ENCODE measurements around the gene SYNE3. TPM values are rescaled to one million over a fixed set of nuclear protein-coding genes. Genes with fewer than 3 reads are reported as not detected.

Gene SYNE3
- total and polyA plus RNA-seq, 2 experiments from 2014 or later: 0.16 to 2.4 TPM

GRCh38 chr14:95502381-95502950 lies 14.0 kb downstream of the SYNE3 start:
- WGBS (ENCODE audit: low lambda C conversion rate, missing lambda C conversion rate): 64% methylated on average over 14 of the region's 14 CpGs
- H3K27me3 ChIP-seq: no peaks in the 10 kb centered on the region
- no peak overlapping the region for H2AFZ ChIP-seq
- H3K36me3 ChIP-seq (replicated peaks; ENCODE audit: insufficient read depth, low read depth): no peaks in the 10 kb centered on the region
- DNase-seq (ENCODE audit: low spot score): no peak
- no peak overlapping the region for H3K4me2 ChIP-seq
- no peak overlapping the region for H3K27ac ChIP-seq
- no peaks in the 10 kb centered on the region for H4K20me1 ChIP-seq (ENCODE audit: insufficient read depth, poor library complexity, severe bottlenecking)
- no peaks in the 10 kb centered on the region for H3K9me2 ChIP-seq (replicated peaks; ENCODE audit: insufficient read depth)
- H3K9me3 ChIP-seq (ENCODE audit: low read depth): no peaks in the 10 kb centered on the region
- H3K4me3 ChIP-seq: no peak overlapping the region
- H3K4me1 ChIP-seq (ENCODE audit: insufficient read depth): peaks cover 25% of the 10 kb centered on the region
- TF ChIP-seq EZH2 (IDR thresholded peaks at IDR 0.05; ENCODE audit: borderline replicate concordance) (no peak), EZH2phosphoT487 (IDR thresholded peaks at IDR 0.05; ENCODE audit: low read depth, severe bottlenecking, unreplicated experiment) (no peak)
- TF ChIP-seq, protein P1, sequence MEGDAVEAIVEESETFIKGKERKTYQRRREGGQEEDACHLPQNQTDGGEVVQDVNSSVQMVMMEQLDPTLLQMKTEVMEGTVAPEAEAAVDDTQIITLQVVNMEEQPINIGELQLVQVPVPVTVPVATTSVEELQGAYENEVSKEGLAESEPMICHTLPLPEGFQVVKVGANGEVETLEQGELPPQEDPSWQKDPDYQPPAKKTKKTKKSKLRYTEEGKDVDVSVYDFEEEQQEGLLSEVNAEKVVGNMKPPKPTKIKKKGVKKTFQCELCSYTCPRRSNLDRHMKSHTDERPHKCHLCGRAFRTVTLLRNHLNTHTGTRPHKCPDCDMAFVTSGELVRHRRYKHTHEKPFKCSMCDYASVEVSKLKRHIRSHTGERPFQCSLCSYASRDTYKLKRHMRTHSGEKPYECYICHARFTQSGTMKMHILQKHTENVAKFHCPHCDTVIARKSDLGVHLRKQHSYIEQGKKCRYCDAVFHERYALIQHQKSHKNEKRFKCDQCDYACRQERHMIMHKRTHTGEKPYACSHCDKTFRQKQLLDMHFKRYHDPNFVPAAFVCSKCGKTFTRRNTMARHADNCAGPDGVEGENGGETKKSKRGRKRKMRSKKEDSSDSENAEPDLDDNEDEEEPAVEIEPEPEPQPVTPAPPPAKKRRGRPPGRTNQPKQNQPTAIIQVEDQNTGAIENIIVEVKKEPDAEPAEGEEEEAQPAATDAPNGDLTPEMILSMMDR (IDR thresholded peaks at IDR 0.05; ENCODE audit: poor library complexity): no peak
- no peaks in the 10 kb centered on the region for H3K79me2 ChIP-seq

- Histone ChIP-seq H3K4me3 (no peak overlapping the region), H3K79me2 (no peaks in the 10 kb centered on the region), H3K9me3 (ENCODE audit: low read depth) (no peaks in the 10 kb centered on the region), H3K4me2 (no peak overlapping the region), H4K20me1 (ENCODE audit: insufficient read depth, poor library complexity, severe bottlenecking) (no peaks in the 10 kb centered on the region), H3K36me3 (replicated peaks; ENCODE audit: insufficient read depth, low read depth) (no peaks in the 10 kb centered on the region), H3K9me2 (replicated peaks; ENCODE audit: insufficient read depth) (no peaks in the 10 kb centered on the region), H3K27ac (peak overlapping the region; percentile 39), H3K4me1 (ENCODE audit: insufficient read depth) (peaks cover 40% of the 10 kb centered on the region), H3K27me3 (no peaks in the 10 kb centered on the region), H2AFZ (no peak overlapping the region)
- TF ChIP-seq, protein P1 (IDR thresholded peaks at IDR 0.05; ENCODE audit: poor library complexity): no peak
- TF ChIP-seq EZH2phosphoT487 (IDR thresholded peaks at IDR 0.05; ENCODE audit: low read depth, severe bottlenecking, unreplicated experiment): no peak
- no peak for TF ChIP-seq EZH2 (IDR thresholded peaks at IDR 0.05; ENCODE audit: borderline replicate concordance)
- WGBS (ENCODE audit: low lambda C conversion rate, missing lambda C conversion rate): 86% methylated on average over 14 of the region's 14 CpGs
- DNase-seq (ENCODE audit: low spot score): peak; percentile 61
Measured at GRCh38 chr14:95500772-95501401, 15.6 kb downstream of the SYNE3 start.

DNA sequence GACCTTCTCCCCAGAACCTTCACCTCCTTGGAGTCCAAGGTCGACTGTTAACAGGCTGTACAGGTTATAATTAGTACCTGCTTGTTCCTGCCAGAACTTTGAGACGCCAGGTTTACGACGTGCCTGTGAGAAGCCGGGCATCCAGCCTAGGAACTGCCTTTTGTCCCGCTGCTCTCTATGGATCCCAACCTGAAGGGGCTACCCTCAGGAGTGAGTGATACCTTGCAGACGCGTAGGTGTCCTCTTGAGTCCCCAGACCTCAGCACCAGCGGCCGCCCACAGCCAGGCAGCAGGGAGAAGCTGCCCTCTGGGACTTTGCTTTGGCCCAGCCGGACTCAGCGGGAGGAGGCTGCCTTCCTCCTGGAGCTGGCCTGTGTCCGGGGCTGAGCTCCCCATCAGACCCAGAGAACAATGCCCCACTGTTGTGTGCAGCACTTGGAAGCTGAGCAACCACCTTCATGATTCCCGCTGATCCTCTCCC lies 16.2 kb downstream of the SYNE3 start:
- peak overlapping the region; percentile 39 for H3K27ac ChIP-seq

More for the DNA sequence above, 16.2 kb downstream of the SYNE3 start:
- WGBS (ENCODE audit: low lambda C conversion rate, missing lambda C conversion rate): 66% methylated on average over 14 of the region's 14 CpGs
- Histone ChIP-seq H2AFZ (no peak overlapping the region), H3K9me2 (replicated peaks; ENCODE audit: insufficient read depth) (no peaks in the 10 kb centered on the region), H3K4me3 (no peak overlapping the region), H3K36me3 (replicated peaks; ENCODE audit: insufficient read depth, low read depth) (no peaks in the 10 kb centered on the region), H3K4me2 (no peak overlapping the region), H4K20me1 (ENCODE audit: insufficient read depth, poor library complexity, severe bottlenecking) (no peaks in the 10 kb centered on the region), H3K9me3 (ENCODE audit: low read depth) (no peaks in the 10 kb centered on the region), H3K4me1 (ENCODE audit: insufficient read depth) (peaks cover 41% of the 10 kb centered on the region), H3K79me2 (no peaks in the 10 kb centered on the region), H3K27me3 (no peaks in the 10 kb centered on the region)
- DNase-seq (ENCODE audit: low spot score): no peak
- TF ChIP-seq EZH2 (IDR thresholded peaks at IDR 0.05; ENCODE audit: borderline replicate concordance) (no peak), EZH2phosphoT487 (IDR thresholded peaks at IDR 0.05; ENCODE audit: low read depth, severe bottlenecking, unreplicated experiment) (no peak)
- TF ChIP-seq, protein P1 (IDR thresholded peaks at IDR 0.05; ENCODE audit: poor library complexity): no peak

All from hepatocyte (in vitro differentiated cells).